ENCODE measurements around the gene ENTPD7. TPM values are rescaled to one million over a fixed set of nuclear protein-coding genes. Genes with fewer than 3 reads are reported as not detected.
A peak's percentile ranks its signal among the peaks of the same experiment; 100 is the strongest.

The ENTPD7 gene
- total RNA-seq, 5 donors from 2014 or later (not counting 1 experiment from before 2014, with no cell fraction given) = 2.6 to 3.8 (median 3.4) TPM

GRCh38 chr10:99617696-99618095 is 41.6 kb upstream of the ENTPD7 start:
- DNase-seq (no peak), ATAC-seq (replicated peaks in 1 of 4) (no peak)
- POLR2A ChIA-PET = interaction anchor here in 1 of 2 donors (0.6 to 1.2 kb wide), 2 partner anchors 9 to 41 kb away, joined by 3 read pairs; partner anchors contain the start of gene ENTPD7
- H3K4me1 Mint-ChIP-seq = peaks cover 47 to 52% (median 52%) of the 10 kb centered on the region in 3 donors
- peaks cover 0 to 16% of the 10 kb centered on the region in 2 donors for H3K36me3 ChIP-seq (ENCODE audit: control insufficient read depth in 2 of 2, extremely low read depth in 1 of 2, insufficient read depth in 1 of 2, low read length in 1 of 2)
- H3K9me3 Mint-ChIP-seq = no peaks in the 10 kb centered on the region
- peak overlapping the region; percentile 60 to 75 for H3K27ac Mint-ChIP-seq
- H3K27me3 ChIP-seq (replicated peaks in 1 of 2; ENCODE audit: control insufficient read depth in 2 of 2, extremely low read depth in 1 of 2, insufficient read depth in 2 of 2, low read length in 1 of 2) = no peaks in the 10 kb centered on the region
- peaks cover 17 to 33% of the 10 kb centered on the region in 2 experiments for H3K4me1 ChIP-seq (ENCODE audit: control insufficient read depth in 1 of 2, extremely low read depth in 1 of 2, insufficient read depth in 2 of 2, low read length in 2 of 2)
- peak overlapping the region; percentile 3 to 84 (median 76) for H3K4me3 Mint-ChIP-seq
- no peaks in the 10 kb centered on the region for H3K27me3 Mint-ChIP-seq
- peaks cover 4% of the 10 kb centered on the region for H3K36me3 Mint-ChIP-seq
- no peak overlapping the region for H3K4me3 ChIP-seq (ENCODE audit: control insufficient read depth in 1 of 2, extremely low read depth in 1 of 2, low read length in 1 of 2)
- WGBS (ENCODE audit: insufficient coverage) = 17% methylated on average over 1 of the region's 2 CpGs
- CTCF ChIA-PET = interaction anchor here (0.6 to 2.4 kb wide), 3 partner anchors 42 to 183 kb away, joined by 3 to 9 read pairs (median 7); partner anchors contain the start of gene ENTPD7 (in 1 of the 2)
- no peak overlapping the region for H3K27ac ChIP-seq (ENCODE audit: low read length)
- no peaks in the 10 kb centered on the region for H3K9me3 ChIP-seq

- H3K27ac ChIP-seq (ENCODE audit: low read length) = peak overlapping the region; percentile 58
- no peaks in the 10 kb centered on the region for H3K27me3 ChIP-seq (replicated peaks in 1 of 2; ENCODE audit: control insufficient read depth in 2 of 2, extremely low read depth in 1 of 2, insufficient read depth in 2 of 2, low read length in 1 of 2)
- peaks cover 4% of the 10 kb centered on the region for H3K36me3 Mint-ChIP-seq
- no peaks in the 10 kb centered on the region for H3K27me3 Mint-ChIP-seq
- H3K4me3 ChIP-seq (ENCODE audit: control insufficient read depth in 1 of 2, extremely low read depth in 1 of 2, low read length in 1 of 2) = peak overlapping the region; percentile 86 to 95
- H3K9me3 ChIP-seq = no peaks in the 10 kb centered on the region
- ATAC-seq (replicated peaks in 1 of 4) = no peak
- DNase-seq = peak in 1 of 35 experiments; percentile 31
- ChIA-PET POLR2A (no interaction called here), CTCF (interaction anchor here in 1 of 2 donors (1.3 to 2.4 kb wide), 3 partner anchors 12 to 189 kb away, joined by 4 to 9 read pairs (median 4); partner anchors contain the start of genes ENTPD7 and GOT1)
- H3K4me3 Mint-ChIP-seq = peak overlapping the region; percentile 76 to 84 (median 80)
- H3K9me3 Mint-ChIP-seq = no peaks in the 10 kb centered on the region
- 1% methylated on average over 8 of the region's 9 CpGs for WGBS (ENCODE audit: insufficient coverage)
- peaks cover 0 to 6% of the 10 kb centered on the region in 2 donors for H3K36me3 ChIP-seq (ENCODE audit: control insufficient read depth in 2 of 2, extremely low read depth in 1 of 2, insufficient read depth in 1 of 2, low read length in 1 of 2)
- H3K4me1 Mint-ChIP-seq = peaks cover 47 to 52% (median 52%) of the 10 kb centered on the region in 3 donors
- H3K27ac Mint-ChIP-seq = peak overlapping the region; percentile 38 to 68
- H3K4me1 ChIP-seq (ENCODE audit: control insufficient read depth in 1 of 2, extremely low read depth in 1 of 2, insufficient read depth in 2 of 2, low read length in 2 of 2) = peaks cover 17 to 33% of the 10 kb centered on the region in 2 experiments
Measured at GRCh38 chr10:99619090-99619800, 40.1 kb upstream of the ENTPD7 start.

GRCh38 chr10:99619851-99620710 is 39.2 kb upstream of the ENTPD7 start, which contains the start of gene SLC25A28:
TSS of gene SLC25A28 (minus strand) at chr10:99620439. CDS start at chr10:99620335, 104 bp downstream.
- Mint-ChIP-seq H3K4me1 (peaks cover 47 to 52% (median 52%) of the 10 kb centered on the region in 3 donors), H3K36me3 (peaks cover 4% of the 10 kb centered on the region), H3K27ac (peak within 1 kb of the TSS; percentile 93 to 94), H3K4me3 (peak within 1 kb of the TSS; percentile 76 to 87 (median 87)), H3K27me3 (no peaks in the 10 kb centered on the region), H3K9me3 (no peaks in the 10 kb centered on the region)
- peak in 33 of 35 experiments; percentile 11 to 99 (median 92) for DNase-seq
- ChIA-PET POLR2A (interaction anchor here in 1 of 2 donors (0.5 to 0.7 kb wide), 2 partner anchors 30 to 121 kb away, joined by 3 to 10 read pairs; no protein-coding TSS in a partner anchor), CTCF (interaction anchor here (0.9 to 2.4 kb wide), 7 partner anchors 8 to 190 kb away, joined by 3 to 9 read pairs (median 4); partner anchors contain the start of genes COX15 (in 1 of the 2), CUTC (in 1 of the 2), ENTPD7 (in 1 of the 2) and GOT1 (in 1 of the 2))
- H3K4me1 ChIP-seq (ENCODE audit: control insufficient read depth in 1 of 2, extremely low read depth in 1 of 2, insufficient read depth in 2 of 2, low read length in 2 of 2) = peaks cover 17 to 33% of the 10 kb centered on the region in 2 experiments
- peak within 1 kb of the TSS; percentile 86 to 95 for H3K4me3 ChIP-seq (ENCODE audit: control insufficient read depth in 1 of 2, extremely low read depth in 1 of 2, low read length in 1 of 2)
- ATAC-seq (replicated peaks in 1 of 4) = peak in 3 of 4 experiments; percentile 1 to 83 (median 82)
- no peaks in the 10 kb centered on the region for H3K9me3 ChIP-seq
- peaks cover 0 to 5% of the 10 kb centered on the region in 2 donors for H3K36me3 ChIP-seq (ENCODE audit: control insufficient read depth in 2 of 2, extremely low read depth in 1 of 2, insufficient read depth in 1 of 2, low read length in 1 of 2)
- H3K27me3 ChIP-seq (replicated peaks in 1 of 2; ENCODE audit: control insufficient read depth in 2 of 2, extremely low read depth in 1 of 2, insufficient read depth in 2 of 2, low read length in 1 of 2) = no peaks in the 10 kb centered on the region
- under 1% methylated on average over 59 of the region's 75 CpGs for WGBS (ENCODE audit: insufficient coverage)
- peak within 1 kb of the TSS; percentile 96 for H3K27ac ChIP-seq (ENCODE audit: low read length)

DNA sequence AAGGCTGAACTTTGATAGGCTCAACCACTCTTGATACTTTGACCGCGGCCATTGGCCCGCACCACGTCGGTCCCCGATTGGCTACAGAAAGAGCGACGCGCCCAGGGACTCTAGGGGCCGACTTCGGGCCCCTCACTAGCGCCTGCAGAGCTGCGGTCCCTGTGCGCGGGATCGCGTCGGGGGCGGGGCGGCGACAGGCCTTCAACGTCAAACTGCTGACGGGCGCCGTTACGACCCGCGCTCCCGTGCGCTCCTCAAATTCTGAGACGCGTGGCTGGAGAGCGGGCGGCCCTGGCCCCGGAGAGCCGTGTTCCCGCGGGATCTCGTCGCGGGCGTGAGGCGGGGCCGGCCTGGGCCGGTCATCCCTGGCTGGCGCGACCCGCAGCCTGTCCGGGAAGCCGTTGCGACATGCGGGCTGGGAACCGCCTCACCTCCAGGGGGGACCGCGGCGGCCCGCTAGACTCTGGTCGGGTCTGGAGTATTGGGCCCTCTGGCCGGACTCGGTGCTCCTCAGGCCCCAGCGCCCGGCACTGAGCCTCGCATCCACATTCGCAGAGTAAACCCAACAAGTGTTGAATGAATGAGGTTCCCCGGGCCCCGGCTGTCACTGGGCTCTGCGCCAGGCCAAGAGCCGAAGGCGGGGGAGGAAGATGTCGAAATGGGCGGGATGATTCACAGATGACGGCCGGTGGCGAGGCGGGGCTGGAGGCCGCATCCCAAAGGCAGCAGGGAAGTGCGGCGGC is 38.4 kb upstream of the ENTPD7 start:
- POLR2A ChIA-PET = interaction anchor here in 1 of 2 donors (0.5 to 0.7 kb wide), 2 partner anchors 31 to 120 kb away, joined by 3 to 10 read pairs; no protein-coding TSS in a partner anchor
- under 1% methylated on average over 73 of the region's 78 CpGs for WGBS (ENCODE audit: insufficient coverage)
- Histone ChIP-seq H3K4me3 (ENCODE audit: control insufficient read depth in 1 of 2, extremely low read depth in 1 of 2, low read length in 1 of 2) (peak overlapping the region; percentile 78 to 82), H3K4me1 (ENCODE audit: control insufficient read depth in 1 of 2, extremely low read depth in 1 of 2, insufficient read depth in 2 of 2, low read length in 2 of 2) (peaks cover 17 to 33% of the 10 kb centered on the region in 2 experiments), H3K36me3 (ENCODE audit: control insufficient read depth in 2 of 2, extremely low read depth in 1 of 2, insufficient read depth in 1 of 2, low read length in 1 of 2) (no peaks in the 10 kb centered on the region), H3K9me3 (no peaks in the 10 kb centered on the region), H3K27ac (ENCODE audit: low read length) (peak overlapping the region; percentile 96), H3K27me3 (replicated peaks in 1 of 2; ENCODE audit: control insufficient read depth in 2 of 2, extremely low read depth in 1 of 2, insufficient read depth in 2 of 2, low read length in 1 of 2) (no peaks in the 10 kb centered on the region)
- peak; percentile 86 to 90 (median 86) for ATAC-seq (replicated peaks in 1 of 4)
- H3K27ac Mint-ChIP-seq = peak overlapping the region; percentile 93 to 94
- no peaks in the 10 kb centered on the region for H3K36me3 Mint-ChIP-seq
- peaks cover 40 to 45% (median 44%) of the 10 kb centered on the region in 3 donors for H3K4me1 Mint-ChIP-seq
- H3K9me3 Mint-ChIP-seq = no peaks in the 10 kb centered on the region
- CTCF ChIA-PET = interaction anchor here (0.8 to 2.2 kb wide), 7 partner anchors 9 to 191 kb away, joined by 3 to 8 read pairs (median 4); partner anchors contain the start of genes COX15 (in 1 of the 2), CUTC (in 1 of the 2), ENTPD7 (in 1 of the 2) and GOT1 (in 1 of the 2)
- H3K27me3 Mint-ChIP-seq = no peaks in the 10 kb centered on the region
- DNase-seq = peak in 34 of 35 experiments; percentile 52 to 96 (median 74)
- H3K4me3 Mint-ChIP-seq = peak overlapping the region; percentile 76 to 87 (median 87)

DNA sequence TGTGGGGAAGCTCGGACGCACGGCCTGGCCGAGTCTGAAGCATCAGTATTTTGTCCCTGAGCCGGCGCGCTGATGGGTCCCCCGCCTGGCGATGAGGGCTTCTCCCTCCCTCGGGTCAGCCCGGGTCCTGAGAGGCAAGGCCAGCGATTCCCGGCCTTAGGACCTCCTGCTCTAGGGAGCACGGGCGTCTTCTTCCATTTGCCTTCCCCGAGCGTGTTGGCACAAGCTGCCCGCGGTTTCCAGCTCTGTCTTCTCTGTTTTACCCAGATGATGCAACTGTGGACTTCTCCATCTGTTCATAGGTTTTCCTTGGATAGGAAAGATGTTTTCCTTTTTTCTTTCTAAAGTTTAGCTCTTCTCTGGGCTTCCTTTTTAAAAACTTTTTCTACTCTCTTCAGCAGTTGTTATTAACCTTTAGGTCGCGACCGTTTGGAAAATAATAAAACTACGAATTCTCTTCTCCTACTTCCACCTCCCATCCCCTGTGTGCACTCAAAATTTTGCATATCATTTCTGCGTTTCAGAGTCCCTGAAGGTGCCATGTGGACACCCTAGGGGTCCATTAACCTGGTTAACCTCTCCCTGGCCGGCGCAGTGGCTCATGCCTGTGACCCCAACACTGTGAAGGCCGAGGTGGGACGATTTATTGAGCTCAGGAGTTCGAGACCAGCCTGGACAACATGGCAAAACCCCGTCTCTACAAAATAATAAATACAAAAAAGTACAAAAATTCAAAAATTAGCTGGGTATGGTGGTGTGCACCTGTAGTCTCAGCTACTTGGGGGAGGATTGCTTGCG is 37.7 kb upstream of the ENTPD7 start:
- CTCF ChIA-PET = interaction anchor here (0.5 to 2.2 kb wide), 5 partner anchors 9 to 933 kb away, joined by 3 to 8 read pairs (median 3); partner anchors contain the start of gene ENTPD7 (in 1 of the 2)
- Mint-ChIP-seq H3K36me3 (no peaks in the 10 kb centered on the region), H3K27ac (peak overlapping the region; percentile 93 to 94), H3K9me3 (no peaks in the 10 kb centered on the region), H3K27me3 (peaks cover 0 to 3% of the 10 kb centered on the region in 2 donors), H3K4me3 (peak overlapping the region; percentile 76 to 87 (median 87)), H3K4me1 (peaks cover 37 to 39% (median 38%) of the 10 kb centered on the region in 3 donors)
- H3K36me3 ChIP-seq (ENCODE audit: control insufficient read depth in 2 of 2, extremely low read depth in 1 of 2, insufficient read depth in 1 of 2, low read length in 1 of 2) = no peaks in the 10 kb centered on the region
- H3K4me3 ChIP-seq (ENCODE audit: control insufficient read depth in 1 of 2, extremely low read depth in 1 of 2, low read length in 1 of 2) = peak overlapping the region; percentile 78 to 82
- DNase-seq (no peak), ATAC-seq (replicated peaks in 1 of 4) (no peak)
- POLR2A ChIA-PET = interaction anchor here in 1 of 2 donors (1.2 kb wide), 1 partner anchor 749 kb away, joined by 3 read pairs; no protein-coding TSS in a partner anchor
- peaks cover 17 to 33% of the 10 kb centered on the region in 2 experiments for H3K4me1 ChIP-seq (ENCODE audit: control insufficient read depth in 1 of 2, extremely low read depth in 1 of 2, insufficient read depth in 2 of 2, low read length in 2 of 2)
- H3K9me3 ChIP-seq = no peaks in the 10 kb centered on the region
- peak overlapping the region; percentile 96 for H3K27ac ChIP-seq (ENCODE audit: low read length)
- 26% methylated on average over 22 of the region's 31 CpGs for WGBS (ENCODE audit: insufficient coverage)
- H3K27me3 ChIP-seq (replicated peaks in 1 of 2; ENCODE audit: control insufficient read depth in 2 of 2, extremely low read depth in 1 of 2, insufficient read depth in 2 of 2, low read length in 1 of 2) = no peaks in the 10 kb centered on the region
